CD4-positive, alpha-beta T cell treated with Interleukin-4 for 4 hours (primary cell): Measurements from ENCODE around the gene PTPRD.

Experiments
- DNase-seq: peaks from one replicate; pipeline ENCODE4 v3.0.0-alpha.2; 2020

Gene PTPRD

GRCh38 chr9:10612641-10613398 is at the start of gene PTPRD:
Gene PTPRD (minus strand): TSS chr9:10613002.
- DNase-seq, result no peak

- DNase-seq, result no peak
Measured at GRCh38 chr9:10661994-10662393, 49.2 kb upstream of the PTPRD start.

- DNase-seq, result no peak
Measured at GRCh38 chr9:10661376-10661775, 48.6 kb upstream of the PTPRD start.

GRCh38 chr9:10651012-10651411 is 38.2 kb upstream of the PTPRD start:
- no peak for DNase-seq

DNA sequence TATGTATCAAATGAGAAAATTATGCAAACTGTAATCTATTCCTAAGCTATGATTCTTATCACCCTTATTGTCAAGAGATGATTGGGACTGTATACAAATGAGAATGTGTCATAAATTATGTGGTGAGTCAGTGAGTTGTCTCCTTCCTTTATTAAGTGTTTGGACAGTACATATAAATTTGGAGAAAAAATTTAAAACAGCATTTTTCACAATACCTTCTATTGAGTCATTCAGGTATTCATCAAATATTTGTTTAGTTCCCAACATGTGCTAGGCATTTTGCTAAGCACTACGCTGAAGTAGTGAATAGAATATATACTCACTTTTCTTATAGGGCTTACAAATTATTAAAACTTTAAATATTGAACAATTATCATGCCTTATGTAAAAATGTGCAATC is 36.3 kb upstream of the PTPRD start:
- no peak for DNase-seq

- no peak for DNase-seq
Measured at GRCh38 chr9:10633785-10634184, 21.0 kb upstream of the PTPRD start.

- no peak for DNase-seq
Measured at GRCh38 chr9:10614196-10614800, 1.5 kb upstream of the PTPRD start.

DNA sequence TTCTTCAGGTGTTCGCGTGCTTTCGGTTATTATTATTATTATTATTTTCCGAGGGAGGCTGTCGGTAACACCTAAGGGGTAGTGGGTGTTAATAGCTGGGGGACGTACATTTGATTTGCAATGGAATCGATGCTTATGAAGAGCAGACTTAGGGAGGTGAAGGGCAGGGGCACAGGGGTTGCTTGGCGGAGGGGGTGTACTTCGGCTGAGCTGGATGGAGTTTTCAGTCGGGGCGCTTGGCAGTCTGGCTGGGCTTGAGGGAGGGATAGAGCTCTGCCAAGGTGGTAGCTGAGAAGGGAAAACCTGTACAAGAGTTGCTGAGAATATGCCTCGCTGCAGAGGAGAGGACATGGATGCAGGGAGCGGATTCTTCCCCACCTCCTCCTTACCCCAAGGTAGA is 617 bp upstream of the PTPRD start:
- no peak for DNase-seq

GRCh38 chr9:10605388-10605787 is 7.4 kb downstream of the PTPRD start:
- DNase-seq, result no peak

DNA sequence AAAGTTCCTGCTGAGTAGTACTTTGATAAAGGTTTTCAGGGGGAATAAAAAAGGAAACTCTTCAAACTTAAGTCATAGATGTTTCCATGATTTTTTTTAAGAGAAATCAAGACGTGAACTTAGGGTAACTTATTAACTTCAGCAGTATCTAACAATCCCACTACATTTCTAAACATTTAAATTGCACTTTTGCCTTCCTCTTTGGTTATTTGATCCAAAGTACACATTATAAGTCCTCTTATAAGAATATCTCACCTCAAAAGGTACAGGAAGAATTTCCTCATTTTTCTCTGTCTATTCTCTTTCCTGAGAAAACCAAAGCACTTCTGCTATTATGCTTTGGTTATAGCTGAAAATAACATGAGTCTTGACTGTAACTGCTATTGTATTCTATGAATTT is 7.9 kb downstream of the PTPRD start:
- DNase-seq, result no peak

- DNase-seq, result no peak
Measured at GRCh38 chr9:10597801-10598200, 15.0 kb downstream of the PTPRD start.

DNA sequence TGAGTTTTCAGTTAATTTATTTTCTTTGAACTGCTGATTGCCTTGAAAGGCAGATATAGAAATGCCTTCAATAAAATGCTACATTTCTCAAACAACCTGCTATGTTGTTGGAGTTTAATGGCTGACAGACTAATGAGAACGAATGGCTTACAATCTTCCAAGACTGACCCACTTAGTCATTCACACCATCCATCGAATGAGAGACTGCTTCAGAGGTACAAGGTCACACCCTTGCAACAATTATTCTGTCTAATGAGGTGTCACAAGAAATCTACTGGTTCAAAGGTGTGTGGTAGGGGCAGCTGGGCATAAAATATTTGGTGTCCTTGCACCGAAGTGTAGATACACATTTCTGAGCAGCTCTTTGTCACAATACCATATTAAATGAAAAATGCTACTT is 18.3 kb downstream of the PTPRD start:
- no peak for DNase-seq

DNA sequence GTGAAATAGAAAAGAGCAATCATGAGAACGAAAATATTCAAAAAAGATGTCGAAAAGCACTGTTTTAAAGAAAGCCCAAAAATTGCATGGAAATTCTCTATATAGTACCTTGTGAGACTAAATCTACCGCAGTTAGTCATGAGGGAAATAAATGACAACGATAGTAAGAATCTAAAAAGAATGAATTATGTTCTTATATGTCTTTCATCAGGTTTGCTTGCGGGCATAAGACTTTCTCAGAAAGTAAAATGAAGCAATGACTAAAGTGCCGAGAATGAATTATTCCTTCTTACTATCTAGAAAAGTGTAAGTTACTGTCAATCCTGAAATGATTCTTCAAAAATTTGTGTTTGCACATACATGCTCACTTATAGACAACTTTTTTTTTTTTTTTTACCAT is 26.4 kb downstream of the PTPRD start:
- DNase-seq, result no peak

DNA sequence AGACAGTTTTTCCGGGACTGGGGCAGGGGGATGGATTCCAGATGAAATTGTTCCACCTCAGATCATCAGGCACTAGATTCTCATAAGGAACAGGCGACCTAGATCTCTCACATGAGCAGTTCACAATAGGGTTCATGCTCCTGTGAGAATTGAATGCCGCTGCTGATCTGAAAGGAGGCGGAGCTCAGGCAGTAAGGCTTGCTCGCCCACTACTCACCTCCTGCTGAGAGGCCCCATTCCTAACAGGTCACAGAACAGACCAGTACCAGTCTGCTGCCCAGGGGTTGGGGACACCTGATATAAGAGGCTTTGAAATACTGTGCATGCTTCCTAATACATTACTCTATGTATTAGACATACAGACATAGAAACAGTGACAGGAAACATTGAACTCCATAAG is 41.1 kb downstream of the PTPRD start:
- no peak for DNase-seq

DNA sequence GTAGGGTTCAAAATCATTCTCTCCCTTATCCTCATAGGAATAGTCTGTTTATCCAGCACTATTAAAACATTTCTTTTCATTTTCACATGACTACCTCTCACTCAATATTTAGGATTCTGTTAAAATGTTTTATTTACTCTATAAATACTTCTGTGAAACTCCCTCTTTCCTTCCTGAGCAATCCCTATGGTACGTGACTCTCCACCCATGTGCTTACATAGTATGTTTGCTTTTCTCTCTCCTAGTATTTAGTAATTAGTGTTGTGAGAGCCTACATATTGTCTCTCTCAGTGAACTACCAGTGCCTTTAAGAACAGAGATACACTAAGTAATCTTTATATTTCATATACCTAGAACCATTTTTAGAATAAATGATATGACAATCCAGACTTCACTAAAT is 46.0 kb downstream of the PTPRD start:
- DNase-seq, result no peak

DNA sequence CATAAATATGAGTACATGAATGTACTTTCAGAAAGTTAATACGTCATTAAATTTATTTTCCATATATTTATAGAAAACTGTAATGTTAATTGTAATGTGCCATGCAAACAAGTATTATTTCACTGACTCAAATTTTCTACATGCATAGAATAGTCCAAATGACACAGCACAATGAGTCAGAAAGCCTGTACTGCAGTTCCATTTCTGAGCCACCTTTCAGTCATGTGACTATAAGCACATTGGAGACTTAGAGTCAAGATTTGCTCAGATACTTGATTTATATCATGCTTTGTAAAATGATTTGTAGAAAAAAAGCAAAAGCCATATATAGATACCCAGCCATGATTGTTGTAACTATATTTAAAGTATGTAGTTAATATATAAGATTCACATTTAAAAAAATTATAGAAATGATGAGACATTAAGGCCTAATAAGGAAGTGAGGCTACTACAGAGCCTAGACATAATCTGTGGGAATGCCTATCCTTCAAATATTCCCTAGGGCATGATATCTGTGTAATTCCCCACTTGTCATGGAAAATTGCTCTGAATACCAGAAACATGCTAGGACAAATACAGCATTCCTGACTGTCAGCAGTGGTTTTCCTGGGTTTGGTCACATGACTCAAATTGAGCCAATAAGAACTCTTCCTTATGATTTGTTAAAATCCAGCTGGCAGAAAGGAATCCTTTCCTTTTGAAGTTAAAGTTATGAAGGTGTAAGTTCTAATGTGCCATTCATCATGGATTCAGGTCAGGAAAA is 50.0 kb downstream of the PTPRD start:
- DNase-seq, result no peak

- no peak for DNase-seq
Measured at GRCh38 chr9:10548348-10548747, 64.5 kb downstream of the PTPRD start.

- DNase-seq, result no peak
Measured at GRCh38 chr9:10538073-10538472, 74.7 kb downstream of the PTPRD start.

DNA sequence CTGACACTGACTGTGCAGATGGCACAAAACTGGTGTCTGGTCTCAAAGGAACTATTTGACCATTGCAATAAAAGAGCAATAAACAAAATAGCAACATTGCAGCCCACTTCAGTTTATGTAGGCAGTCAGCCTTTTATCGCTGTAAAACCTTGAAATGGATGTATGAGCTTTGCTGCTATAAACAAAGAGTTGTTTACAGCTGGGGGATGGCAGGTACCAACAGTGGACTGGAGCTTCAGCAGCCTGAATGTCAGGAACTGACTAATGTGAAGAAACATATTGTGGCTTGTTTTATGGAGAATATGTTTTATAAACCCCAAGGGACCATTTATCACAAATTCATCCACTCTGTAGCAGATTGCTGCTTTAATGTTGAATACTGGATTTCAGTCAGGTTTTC is 78.0 kb downstream of the PTPRD start:
- no peak for DNase-seq

DNA sequence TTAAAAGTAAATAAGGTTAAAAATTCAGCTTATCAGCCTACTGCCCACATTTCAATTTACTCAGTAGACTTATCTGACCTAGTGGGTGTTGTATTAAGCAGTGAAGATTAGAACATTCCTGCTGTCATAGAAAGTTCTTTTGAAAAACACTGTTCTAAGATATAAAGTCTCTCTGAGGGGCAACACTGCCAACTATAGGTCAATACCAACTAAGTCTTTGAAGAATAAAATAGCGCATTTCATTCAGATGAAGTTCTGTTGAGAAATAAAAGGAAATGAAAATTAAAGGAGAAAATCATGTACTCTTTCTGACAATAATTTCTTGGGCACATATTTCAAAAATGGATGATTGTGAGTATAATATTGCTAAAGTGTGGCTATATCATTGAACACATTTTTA is 86.8 kb downstream of the PTPRD start:
- DNase-seq, result no peak

- no peak for DNase-seq
Measured at GRCh38 chr9:10523164-10523563, 89.6 kb downstream of the PTPRD start.

- no peak for DNase-seq
Measured at GRCh38 chr9:10512144-10512543, 100.7 kb downstream of the PTPRD start.

DNA sequence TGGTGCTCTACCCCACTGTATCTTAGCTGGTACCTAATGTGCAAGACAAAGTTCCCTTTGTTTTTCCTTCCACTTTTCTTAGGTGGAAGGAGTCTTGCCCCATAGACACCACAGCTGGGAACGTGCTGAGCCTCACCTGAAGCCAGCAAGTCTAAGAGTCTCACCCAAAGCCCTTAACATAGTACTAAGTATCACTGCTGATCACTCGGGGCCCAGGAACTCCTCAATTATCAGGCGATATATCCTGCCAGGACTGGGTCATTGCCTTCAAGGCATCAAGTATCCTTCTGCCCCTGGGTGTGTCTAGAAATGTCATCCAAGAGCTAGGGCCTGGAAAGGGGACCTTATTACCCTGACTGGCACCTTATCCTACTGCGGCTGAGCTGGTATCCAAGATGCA is 123.9 kb downstream of the PTPRD start:
- no peak for DNase-seq

- DNase-seq, result no peak
Measured at GRCh38 chr9:10479172-10479571, 133.6 kb downstream of the PTPRD start.
